GM19468 (cell line): ENCODE data around the gene MYH14.

Experiments
- ATAC-seq: cut with Tn5 transposase; IDR thresholded peaks from one replicate; pipeline ENCODE4 v1.9.1; 2021; ENCODE audit warnings: mild to moderate bottlenecking, moderate library complexity, moderate number of reproducible peaks; ENCODE audit not compliant: unreplicated experiment; ENCODE audit errors: extremely low read depth

MYH14 gene

DNA sequence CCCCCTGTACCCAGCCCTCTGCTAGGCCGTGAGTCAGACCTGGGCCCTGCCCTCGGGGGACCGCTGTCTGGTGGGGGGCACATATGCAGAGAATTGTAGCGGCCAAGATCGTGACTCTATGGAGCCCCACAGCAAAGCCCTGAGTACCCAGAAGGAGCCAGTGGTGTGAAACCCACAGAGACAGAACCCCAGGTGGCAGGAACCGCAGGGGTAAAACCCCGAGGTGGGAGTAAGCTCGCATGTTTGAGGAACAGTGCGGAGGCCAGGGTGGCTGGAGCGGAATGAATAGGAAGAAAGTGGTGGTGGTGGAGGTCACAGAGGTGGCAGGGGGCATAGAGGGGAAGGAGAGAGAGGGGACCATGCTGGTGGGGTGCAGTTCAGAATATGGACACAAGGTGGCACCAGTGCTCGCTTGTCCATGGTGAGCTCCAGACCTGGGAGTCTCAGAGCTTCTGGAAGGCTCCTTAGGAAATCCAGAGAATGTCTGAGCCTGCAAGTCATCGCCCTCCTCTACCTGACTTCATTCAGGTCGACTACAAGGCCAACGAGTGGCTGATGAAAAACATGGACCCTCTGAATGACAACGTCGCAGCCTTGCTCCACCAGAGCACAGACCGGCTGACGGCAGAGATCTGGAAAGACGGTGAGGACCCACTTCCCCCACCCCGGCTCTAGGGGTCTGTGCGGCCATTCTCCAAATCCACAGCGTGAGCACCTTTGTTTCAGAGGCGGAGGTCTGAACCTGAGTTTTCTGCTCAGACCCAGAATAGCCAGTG is 48.9 kb downstream of the MYH14 start:
- no peak for ATAC-seq

DNA sequence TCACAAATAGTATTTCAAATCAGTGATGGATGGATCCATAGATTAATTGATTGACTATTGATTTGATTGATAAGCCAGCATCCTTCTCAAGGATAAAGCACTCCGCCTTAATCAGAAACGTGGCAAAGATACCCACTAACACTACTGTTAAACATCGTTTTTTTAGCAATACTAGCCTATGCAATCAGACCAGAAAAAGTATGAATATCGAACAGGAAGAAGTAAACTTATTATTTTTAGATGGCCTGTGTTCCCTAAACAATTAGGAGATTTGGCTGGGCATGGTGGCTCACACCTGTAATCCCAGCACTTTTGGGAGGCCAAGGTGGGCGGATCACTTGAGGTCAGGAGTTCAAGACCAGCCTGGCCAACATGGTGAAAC is 49.5 kb downstream of the MYH14 start:
- no peak for ATAC-seq

DNA sequence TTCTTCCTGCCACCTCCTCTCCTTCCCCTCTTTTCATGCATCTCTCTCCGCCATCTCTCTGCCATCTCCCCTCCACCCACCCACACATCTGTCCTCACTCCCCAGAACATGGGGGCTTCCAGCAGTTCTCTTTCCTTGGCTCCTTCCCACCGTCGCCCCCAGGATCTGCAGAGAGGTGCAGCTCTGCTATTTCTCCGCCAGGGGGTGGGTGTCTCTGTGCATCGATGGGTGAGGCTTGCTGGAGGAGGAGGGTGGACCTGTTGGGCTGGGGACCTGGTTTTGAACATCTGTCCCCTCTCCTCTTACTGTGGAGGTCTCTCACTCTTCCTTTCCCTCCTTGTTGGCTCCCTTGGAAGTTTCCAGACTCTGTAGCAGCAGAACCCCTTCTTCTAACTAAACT is 51.7 kb downstream of the MYH14 start:
- no peak for ATAC-seq

- ATAC-seq, result no peak
Measured at GRCh38 chr19:50257141-50257540, 53.7 kb downstream of the MYH14 start.

GRCh38 chr19:50258918-50259372 is 55.5 kb downstream of the MYH14 start:
- no peak for ATAC-seq

GRCh38 chr19:50261446-50261970 is 58.1 kb downstream of the MYH14 start:
- ATAC-seq, result no peak

DNA sequence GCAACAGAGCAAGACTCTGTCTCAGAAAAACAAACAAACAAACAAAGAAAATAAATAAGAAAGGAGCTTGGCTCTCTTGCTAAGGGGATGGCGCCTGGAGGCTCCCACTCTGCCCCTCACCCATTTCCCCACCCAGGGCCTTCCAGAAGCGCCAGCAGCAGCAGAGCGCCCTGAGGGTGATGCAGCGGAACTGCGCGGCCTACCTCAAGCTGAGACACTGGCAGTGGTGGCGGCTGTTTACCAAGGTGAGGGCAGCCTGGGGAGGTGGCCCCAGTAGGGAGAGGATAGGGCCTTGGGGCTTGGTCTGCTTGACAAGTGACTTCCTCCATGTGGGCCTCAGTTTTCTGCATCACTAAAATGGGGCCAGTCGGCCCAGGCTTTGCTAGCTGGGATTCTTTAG is 59.8 kb downstream of the MYH14 start:
- ATAC-seq, result no peak

- no peak for ATAC-seq
Measured at GRCh38 chr19:50264483-50265186, 61.2 kb downstream of the MYH14 start.

DNA sequence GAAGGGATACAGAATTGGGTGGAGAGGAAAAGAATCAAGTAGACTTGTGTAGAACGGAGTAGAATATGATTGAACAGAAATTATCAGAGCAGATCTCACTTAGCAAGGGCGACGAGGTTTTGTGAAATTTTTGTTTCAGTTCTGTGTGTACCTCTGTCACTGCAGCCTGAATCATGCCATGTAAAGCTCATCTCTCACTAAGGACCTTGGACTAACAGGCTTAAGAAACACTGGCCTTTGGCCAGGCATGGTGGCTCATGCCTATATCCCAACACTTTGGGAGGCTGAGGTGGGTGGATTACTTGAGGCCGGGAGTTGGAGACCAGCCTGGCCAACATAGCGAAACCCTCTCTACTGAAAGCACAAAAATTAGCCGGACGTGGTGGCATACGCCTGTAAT is 62.6 kb downstream of the MYH14 start:
- ATAC-seq, result no peak

DNA sequence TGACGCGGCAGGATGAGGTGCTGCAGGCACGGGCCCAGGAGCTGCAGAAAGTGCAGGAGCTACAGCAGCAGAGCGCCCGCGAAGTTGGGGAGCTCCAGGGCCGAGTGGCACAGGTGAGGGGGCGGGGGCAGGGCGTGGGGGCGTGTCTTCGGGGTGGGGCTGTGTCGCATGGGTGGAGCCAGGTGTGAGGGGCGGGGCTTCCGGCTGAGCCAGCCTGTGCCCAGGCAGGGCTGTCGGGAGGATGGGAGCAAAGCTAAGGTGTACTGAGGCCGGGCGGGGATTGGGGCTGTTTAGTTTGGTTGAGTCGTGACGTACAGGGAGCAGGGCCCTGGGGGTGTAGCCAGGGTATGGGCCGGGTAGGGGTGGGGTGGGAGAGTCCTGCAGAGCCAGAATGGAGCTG is 63.5 kb downstream of the MYH14 start:
- no peak for ATAC-seq

- ATAC-seq, result no peak
Measured at GRCh38 chr19:50268041-50268440, 64.6 kb downstream of the MYH14 start.

- no peak for ATAC-seq
Measured at GRCh38 chr19:50268501-50268900, 65.1 kb downstream of the MYH14 start.

DNA sequence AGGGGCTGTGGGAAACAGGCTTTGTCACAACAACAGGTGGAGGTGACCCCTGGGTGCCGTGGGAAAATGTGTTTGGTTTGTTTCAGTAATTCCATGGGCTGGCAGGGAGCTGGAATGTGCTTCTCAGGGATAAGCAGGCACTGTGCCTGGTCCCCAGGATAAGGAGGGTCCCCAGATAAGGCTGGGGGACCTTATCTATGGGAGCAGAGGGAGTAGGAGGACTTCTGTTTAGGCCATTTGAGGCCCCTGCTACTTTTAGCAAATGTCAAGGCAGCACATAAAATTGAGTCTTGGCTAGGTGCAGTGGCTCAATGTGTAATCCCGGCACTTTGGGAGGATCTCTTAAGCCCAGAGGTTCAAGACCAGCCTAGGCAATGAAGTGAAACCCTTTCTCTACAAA is 66.2 kb downstream of the MYH14 start:
- ATAC-seq, result no peak

- ATAC-seq, result no peak
Measured at GRCh38 chr19:50272263-50272897, 69.0 kb downstream of the MYH14 start.

- ATAC-seq, result no peak
Measured at GRCh38 chr19:50273821-50274220, 70.4 kb downstream of the MYH14 start.

GRCh38 chr19:50275577-50276368 is 72.4 kb downstream of the MYH14 start:
- no peak for ATAC-seq

GRCh38 chr19:50276370-50277063 is 73.1 kb downstream of the MYH14 start:
- ATAC-seq, result no peak

GRCh38 chr19:50277966-50278580 is 74.7 kb downstream of the MYH14 start:
- ATAC-seq, result no peak

DNA sequence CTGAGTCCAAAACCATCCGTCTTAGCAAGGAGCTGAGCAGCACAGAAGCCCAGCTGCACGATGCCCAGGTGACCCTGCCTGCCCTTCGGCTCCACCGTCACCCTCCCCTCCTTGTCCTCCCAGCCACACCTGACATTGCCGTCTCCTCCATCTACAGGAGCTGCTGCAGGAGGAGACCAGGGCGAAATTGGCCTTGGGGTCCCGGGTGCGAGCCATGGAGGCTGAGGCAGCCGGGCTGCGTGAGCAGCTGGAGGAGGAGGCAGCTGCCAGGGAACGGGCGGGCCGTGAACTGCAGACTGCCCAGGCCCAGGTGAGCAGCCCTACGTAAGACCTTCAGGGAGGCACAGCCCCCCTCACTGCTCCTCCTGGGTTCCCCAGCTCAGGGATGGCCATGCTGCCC is 76.7 kb downstream of the MYH14 start:
- ATAC-seq, result no peak
